HCT116 (cell line): ENCODE measurements around the gene TYW5. TPM values are rescaled to one million over a fixed set of nuclear protein-coding genes. Genes with fewer than 3 reads are reported as not detected.

ENCODE experiments used
- ATAC-seq: fragments of 200-7000 bp; cut with Tn5 transposase; 2 replicates; pipeline ENCODE4 v1.9.1; 2020; ENCODE audit warnings: mild to moderate bottlenecking, moderate library complexity
- BruUV-seq: library from RNA; stranded (reverse); fragments of 400-500 nt; replicated peaks from 2 replicates; lab custom pipeline; 2021; lab: Mats Ljungman, UMichigan
- CTCF ChIA-PET: fragments of 300-600 bp; sonication (Branson Sonifier 250); formaldehyde crosslinking; loops from one replicate; lab custom pipeline; 2021; ENCODE audit warnings: antibody characterized with exemption; lab: Charles Lee
- POLR2A ChIA-PET: fragments of 300-600, 350-600 bp; sonication (Branson Sonifier 250); formaldehyde crosslinking; loops from one replicate; lab custom pipeline; 2021; ENCODE audit warnings: antibody characterized with exemption; lab: Charles Lee
- RAD21 ChIA-PET, 2 experiments: fragments of 300-600 bp; sonication (Branson Sonifier 250); formaldehyde crosslinking; loops; one replicate each; lab custom pipeline; 2023; ENCODE audit warnings: low total read pairs in 2 of 2; ENCODE audit not compliant: uncharacterized antibody in 2 of 2, unreplicated experiment in 2 of 2, low non-redundant PET in 1 of 2; lab: Charles Lee
- DNase-seq: peaks from one replicate; pipeline ENCODE4 v3.0.0-alpha.2; 2010; ENCODE audit warnings: low read depth, low spot score
- H2AFZ ChIP-seq: fragments of 200-600 bp; shearing (Covaris generic), sonication (generic); 2 replicates; pipeline ENCODE4 v1.6.1; 2017; ENCODE audit warnings: low read depth, mixed run types, mixed read lengths, antibody characterized with exemption, low read length; ENCODE audit not compliant: poor library complexity, severe bottlenecking
- H3K27ac ChIP-seq: 2 replicates; pipeline ENCODE4 v1.5.1; 2012; ENCODE audit warnings: low read depth, low read length
- H3K27me3 ChIP-seq: fragments of 200-600 bp; sonication (generic); 2 replicates; pipeline ENCODE4 v1.6.1; 2016; ENCODE audit warnings: mixed run types, low read length, mixed read lengths; ENCODE audit not compliant: insufficient read depth
- H3K36me3 ChIP-seq, 2 experiments: fragments of 200-500 bp in 1 of 2; fragments of 200-600 bp in 1 of 2; sonication (Bioruptor generic) in 1 of 2; sonication (generic) in 1 of 2; 2 replicates each; pipeline versions ENCODE4 v1.5.1 to v1.6.1; 2014 to 2016; ENCODE audit warnings: low read length in 2 of 2, inconsistent platforms in 1 of 2, mixed read lengths in 1 of 2, mixed run types in 1 of 2; ENCODE audit not compliant: insufficient read depth in 2 of 2, control insufficient read depth in 1 of 2
- H3K4me1 ChIP-seq, 2 experiments: fragments of 200-600 bp in 1 of 2; sonication (generic) in 1 of 2; 2 replicates each; pipeline versions ENCODE4 v1.5.1 to v1.6.1; 2012 to 2017; ENCODE audit warnings: low read length in 2 of 2, inconsistent platforms in 1 of 2, mild to moderate bottlenecking in 1 of 2, mixed read lengths in 1 of 2, mixed run types in 1 of 2, moderate library complexity in 1 of 2; ENCODE audit not compliant: insufficient read depth in 2 of 2, control insufficient read depth in 1 of 2
- H3K4me2 ChIP-seq: fragments of 200-600 bp; sonication (generic); 2 replicates; pipeline ENCODE4 v1.6.1; 2017; ENCODE audit warnings: mixed run types, low read length, mixed read lengths
- H3K4me3 ChIP-seq, 2 experiments: fragments of 200-600 bp in 1 of 2; sonication (generic) in 1 of 2; replicated peaks in 1 of 2; 2 replicates each; pipeline ENCODE4 v1.5.1; 2011 to 2016; ENCODE audit warnings: low read length in 2 of 2, control low read depth in 1 of 2, low read depth in 1 of 2, mild to moderate bottlenecking in 1 of 2, mixed read lengths in 1 of 2, mixed run types in 1 of 2
- H3K79me2 ChIP-seq: fragments of 200-600 bp; sonication (generic); 2 replicates; pipeline ENCODE4 v1.6.1; 2017; ENCODE audit warnings: mild to moderate bottlenecking, mixed run types, low read length, moderate library complexity, mixed read lengths; ENCODE audit not compliant: insufficient read depth
- H3K9ac ChIP-seq: fragments of 200-600 bp; sonication (generic); 2 replicates; pipeline ENCODE4 v1.6.1; 2016; ENCODE audit warnings: low read length, mixed read lengths
- H3K9me2 ChIP-seq: fragments of 200-600 bp; sonication (generic), shearing (Covaris generic); 2 replicates; pipeline ENCODE4 v1.6.1; 2017; ENCODE audit warnings: mixed run types, mild to moderate bottlenecking, moderate library complexity; ENCODE audit not compliant: insufficient read depth
- H3K9me3 ChIP-seq, 2 experiments: fragments of 200-500 bp in 1 of 2; fragments of 200-600 bp in 1 of 2; sonication (Bioruptor generic) in 1 of 2; sonication (generic) in 1 of 2; 2 replicates each; pipeline ENCODE4 v1.6.1; 2014 to 2017; ENCODE audit warnings: low read length in 2 of 2, mixed read lengths in 2 of 2, inconsistent platforms in 1 of 2, low read depth in 1 of 2, mild to moderate bottlenecking in 1 of 2, mixed run types in 1 of 2, moderate library complexity in 1 of 2; ENCODE audit not compliant: control insufficient read depth in 1 of 2, insufficient read depth in 1 of 2
- H4K20me1 ChIP-seq: fragments of 200-600 bp; sonication (generic), shearing (Covaris generic); 2 replicates; pipeline ENCODE4 v1.6.1; 2017; ENCODE audit warnings: mixed run types, mild to moderate bottlenecking, moderate library complexity; ENCODE audit not compliant: insufficient read depth
- CBX3 ChIP-seq: IDR thresholded peaks from 2 replicates; pipeline ENCODE4 v1.6.1; 2012; ENCODE audit warnings: low read depth
- CEBPB ChIP-seq: IDR thresholded peaks from 2 replicates; pipeline ENCODE4 v1.6.1; 2012; ENCODE audit warnings: low read depth
- EGR1 ChIP-seq: IDR thresholded peaks from 2 replicates; pipeline ENCODE4 v1.6.1; 2012; ENCODE audit warnings: low read depth
- ELF1 ChIP-seq: IDR thresholded peaks from 2 replicates; pipeline ENCODE4 v1.6.1; 2012; ENCODE audit warnings: low read depth, borderline replicate concordance
- EZH2 ChIP-seq: fragments of 200-600 bp; sonication (generic); IDR thresholded peaks from 2 replicates; pipeline ENCODE4 v1.6.1; 2017; ENCODE audit warnings: antibody characterized with exemption, mixed run types
- JUND ChIP-seq: IDR thresholded peaks from 2 replicates; pipeline ENCODE4 v1.6.1; 2012
- POLR2AphosphoS5 ChIP-seq: IDR thresholded peaks from 2 replicates; pipeline ENCODE4 v1.6.1; 2011; ENCODE audit warnings: mild to moderate bottlenecking, low read depth, low read length, moderate library complexity
- RAD21 ChIP-seq: IDR thresholded peaks from 2 replicates; pipeline ENCODE4 v1.6.1; 2012; ENCODE audit warnings: low read depth, mild to moderate bottlenecking
- SIN3A ChIP-seq: IDR thresholded peaks from 2 replicates; pipeline ENCODE4 v1.6.1; 2012; ENCODE audit warnings: low read depth
- SRF ChIP-seq: IDR thresholded peaks from 2 replicates; pipeline ENCODE4 v1.6.1; 2012; ENCODE audit warnings: low read depth
- TCF7L2 ChIP-seq: IDR thresholded peaks from 2 replicates; pipeline ENCODE4 v1.7.0; 2011; ENCODE audit warnings: borderline replicate concordance, inconsistent platforms; ENCODE audit not compliant: insufficient read depth, insufficient read length; ENCODE audit errors: extremely low read depth
- YY1 ChIP-seq: IDR thresholded peaks from 2 replicates; pipeline ENCODE4 v1.6.1; 2011; ENCODE audit warnings: low read length, low read depth, moderate library complexity, mild to moderate bottlenecking; ENCODE audit not compliant: insufficient replicate concordance; ENCODE audit errors: extremely low read depth
- ZNF274 ChIP-seq: fragments of 200-500 bp; sonication (Bioruptor generic); IDR thresholded peaks from 2 replicates; pipeline ENCODE4 v1.6.1; 2014; ENCODE audit warnings: mild to moderate bottlenecking, low read depth, low read length, inconsistent platforms
- intact Hi-C: fragments of 100-400 bp; cut with micrococcal nuclease; formaldehyde crosslinking; loops from 2 replicates; pipeline ENCODE4 v1.10.0; 2022
- total RNA-seq: library from RNA; stranded (reverse); gene quantifications from one replicate; pipeline ENCODE4 v1.2.1, GENCODE V29; 2021; ENCODE audit not compliant: unreplicated experiment
- TF ChIP-seq, protein P1 (sequence below), 3 experiments: fragments of 200-600 bp in 1 of 3; sonication (generic) in 1 of 3; IDR thresholded peaks in 2 of 3; conservative IDR thresholded peaks in 1 of 3; 2 replicates each; pipeline ENCODE4 v1.5.1; 2012 to 2017; ENCODE audit warnings: low read depth in 2 of 3, low read length in 2 of 3, antibody characterized with exemption in 1 of 3, borderline replicate concordance in 1 of 3, control low read depth in 1 of 3, mild to moderate bottlenecking in 1 of 3, mixed read lengths in 1 of 3, mixed run types in 1 of 3, moderate library complexity in 1 of 3; ENCODE audit not compliant: insufficient read depth in 1 of 3
- TF ChIP-seq, protein P2 (sequence below): IDR thresholded peaks from 2 replicates; pipeline ENCODE4 v1.6.1; 2012
- TF ChIP-seq, protein P3 (sequence below): IDR thresholded peaks from 2 replicates; pipeline ENCODE4 v1.6.1; 2012; ENCODE audit warnings: low read depth

Gene TYW5
- total RNA-seq, 1 experiment from 2014 or later = 7.7 TPM

DNA sequence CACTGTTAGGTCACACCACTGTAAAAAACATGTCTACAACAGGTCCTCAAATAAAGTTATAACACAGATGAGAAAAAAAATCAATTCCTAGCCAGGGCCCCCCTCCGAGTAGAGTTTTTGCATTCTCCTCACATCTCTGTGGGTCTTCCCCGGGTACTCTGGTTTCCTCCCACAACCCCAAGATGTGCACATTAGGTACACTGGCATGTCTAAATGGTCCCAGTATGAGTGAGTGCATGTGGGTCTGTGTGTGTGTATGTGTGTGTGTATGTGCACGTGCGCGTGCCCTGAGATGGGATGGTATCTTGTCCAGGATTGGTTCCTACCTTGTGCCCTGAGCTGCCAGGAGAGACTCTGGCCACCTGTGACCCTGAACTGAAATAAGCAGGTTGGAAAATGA lies 4.9 kb downstream of the TYW5 start:
- no peak overlapping the region for H3K4me2 ChIP-seq
- H3K9me2 ChIP-seq = no peaks in the 10 kb centered on the region
- ChIA-PET RAD21 (no interaction called here), CTCF (no interaction called here), POLR2A (no interaction called here)
- H3K9me3 ChIP-seq = no peaks in the 10 kb centered on the region
- H3K27me3 ChIP-seq = no peaks in the 10 kb centered on the region
- no peak for ATAC-seq
- peaks cover 5 to 9% of the 10 kb centered on the region in 2 experiments; a peak in 2 of 4 replicates for H3K4me1 ChIP-seq
- no peak overlapping the region for H2AFZ ChIP-seq
- no peaks in the 10 kb centered on the region for H4K20me1 ChIP-seq
- H3K4me3 ChIP-seq = no peak overlapping the region
- H3K9ac ChIP-seq = no peak overlapping the region
- H3K79me2 ChIP-seq = peaks cover 66% of the 10 kb centered on the region
- DNase-seq = no peak
- TF ChIP-seq CBX3 (no peak), ZNF274 (no peak), EZH2 (no peak), TCF7L2 (no peak), SRF (no peak), EGR1 (no peak), JUND (no peak), YY1 (no peak), RAD21 (no peak), ELF1 (no peak), POLR2AphosphoS5 (no peak), CEBPB (no peak), SIN3A (no peak)
- TF ChIP-seq, protein P1, sequence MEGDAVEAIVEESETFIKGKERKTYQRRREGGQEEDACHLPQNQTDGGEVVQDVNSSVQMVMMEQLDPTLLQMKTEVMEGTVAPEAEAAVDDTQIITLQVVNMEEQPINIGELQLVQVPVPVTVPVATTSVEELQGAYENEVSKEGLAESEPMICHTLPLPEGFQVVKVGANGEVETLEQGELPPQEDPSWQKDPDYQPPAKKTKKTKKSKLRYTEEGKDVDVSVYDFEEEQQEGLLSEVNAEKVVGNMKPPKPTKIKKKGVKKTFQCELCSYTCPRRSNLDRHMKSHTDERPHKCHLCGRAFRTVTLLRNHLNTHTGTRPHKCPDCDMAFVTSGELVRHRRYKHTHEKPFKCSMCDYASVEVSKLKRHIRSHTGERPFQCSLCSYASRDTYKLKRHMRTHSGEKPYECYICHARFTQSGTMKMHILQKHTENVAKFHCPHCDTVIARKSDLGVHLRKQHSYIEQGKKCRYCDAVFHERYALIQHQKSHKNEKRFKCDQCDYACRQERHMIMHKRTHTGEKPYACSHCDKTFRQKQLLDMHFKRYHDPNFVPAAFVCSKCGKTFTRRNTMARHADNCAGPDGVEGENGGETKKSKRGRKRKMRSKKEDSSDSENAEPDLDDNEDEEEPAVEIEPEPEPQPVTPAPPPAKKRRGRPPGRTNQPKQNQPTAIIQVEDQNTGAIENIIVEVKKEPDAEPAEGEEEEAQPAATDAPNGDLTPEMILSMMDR (IDR thresholded peaks at IDR 0.05 in 2 of 3, conservative IDR thresholded peaks at IDR 0.05 in 1 of 3; ENCODE audit: borderline replicate concordance in 1 of 3, insufficient read depth in 1 of 3, low read depth in 2 of 3, low read length in 2 of 3) = no peak
- TF ChIP-seq, protein P2, sequence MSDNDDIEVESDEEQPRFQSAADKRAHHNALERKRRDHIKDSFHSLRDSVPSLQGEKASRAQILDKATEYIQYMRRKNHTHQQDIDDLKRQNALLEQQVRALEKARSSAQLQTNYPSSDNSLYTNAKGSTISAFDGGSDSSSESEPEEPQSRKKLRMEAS = no peak
- TF ChIP-seq, protein P3, sequence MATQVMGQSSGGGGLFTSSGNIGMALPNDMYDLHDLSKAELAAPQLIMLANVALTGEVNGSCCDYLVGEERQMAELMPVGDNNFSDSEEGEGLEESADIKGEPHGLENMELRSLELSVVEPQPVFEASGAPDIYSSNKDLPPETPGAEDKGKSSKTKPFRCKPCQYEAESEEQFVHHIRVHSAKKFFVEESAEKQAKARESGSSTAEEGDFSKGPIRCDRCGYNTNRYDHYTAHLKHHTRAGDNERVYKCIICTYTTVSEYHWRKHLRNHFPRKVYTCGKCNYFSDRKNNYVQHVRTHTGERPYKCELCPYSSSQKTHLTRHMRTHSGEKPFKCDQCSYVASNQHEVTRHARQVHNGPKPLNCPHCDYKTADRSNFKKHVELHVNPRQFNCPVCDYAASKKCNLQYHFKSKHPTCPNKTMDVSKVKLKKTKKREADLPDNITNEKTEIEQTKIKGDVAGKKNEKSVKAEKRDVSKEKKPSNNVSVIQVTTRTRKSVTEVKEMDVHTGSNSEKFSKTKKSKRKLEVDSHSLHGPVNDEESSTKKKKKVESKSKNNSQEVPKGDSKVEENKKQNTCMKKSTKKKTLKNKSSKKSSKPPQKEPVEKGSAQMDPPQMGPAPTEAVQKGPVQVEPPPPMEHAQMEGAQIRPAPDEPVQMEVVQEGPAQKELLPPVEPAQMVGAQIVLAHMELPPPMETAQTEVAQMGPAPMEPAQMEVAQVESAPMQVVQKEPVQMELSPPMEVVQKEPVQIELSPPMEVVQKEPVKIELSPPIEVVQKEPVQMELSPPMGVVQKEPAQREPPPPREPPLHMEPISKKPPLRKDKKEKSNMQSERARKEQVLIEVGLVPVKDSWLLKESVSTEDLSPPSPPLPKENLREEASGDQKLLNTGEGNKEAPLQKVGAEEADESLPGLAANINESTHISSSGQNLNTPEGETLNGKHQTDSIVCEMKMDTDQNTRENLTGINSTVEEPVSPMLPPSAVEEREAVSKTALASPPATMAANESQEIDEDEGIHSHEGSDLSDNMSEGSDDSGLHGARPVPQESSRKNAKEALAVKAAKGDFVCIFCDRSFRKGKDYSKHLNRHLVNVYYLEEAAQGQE = no peak
- BruUV-seq = no TSS peak
- H3K27ac ChIP-seq = no peak overlapping the region
- intact Hi-C loops = no loop called here
- peaks cover 12 to 22% of the 10 kb centered on the region in 2 experiments; a peak in 3 of 4 replicates for H3K36me3 ChIP-seq
